ES-I3 (cell line): ENCODE results near the gene CRADD.

Source experiments
- H3K36me3 ChIP-seq: 2 replicates; pipeline ENCODE4 v1.6.1; 2013; ENCODE audit warnings: mild to moderate bottlenecking, low read length, control low read depth, moderate library complexity; ENCODE audit not compliant: insufficient read depth
- H3K4me1 ChIP-seq: 2 replicates; pipeline ENCODE4 v1.6.1; 2013; ENCODE audit warnings: mild to moderate bottlenecking, control low read depth, low read length; ENCODE audit not compliant: insufficient read depth
- H3K9ac ChIP-seq: 2 replicates; pipeline ENCODE4 v1.6.1; 2013; ENCODE audit warnings: low read depth, mild to moderate bottlenecking, low read length, moderate library complexity
- H3K9me3 ChIP-seq: 2 replicates; pipeline ENCODE4 v1.6.1; 2013; ENCODE audit warnings: mild to moderate bottlenecking, low read length, moderate library complexity; ENCODE audit not compliant: control insufficient read depth, insufficient read depth

CRADD gene

DNA sequence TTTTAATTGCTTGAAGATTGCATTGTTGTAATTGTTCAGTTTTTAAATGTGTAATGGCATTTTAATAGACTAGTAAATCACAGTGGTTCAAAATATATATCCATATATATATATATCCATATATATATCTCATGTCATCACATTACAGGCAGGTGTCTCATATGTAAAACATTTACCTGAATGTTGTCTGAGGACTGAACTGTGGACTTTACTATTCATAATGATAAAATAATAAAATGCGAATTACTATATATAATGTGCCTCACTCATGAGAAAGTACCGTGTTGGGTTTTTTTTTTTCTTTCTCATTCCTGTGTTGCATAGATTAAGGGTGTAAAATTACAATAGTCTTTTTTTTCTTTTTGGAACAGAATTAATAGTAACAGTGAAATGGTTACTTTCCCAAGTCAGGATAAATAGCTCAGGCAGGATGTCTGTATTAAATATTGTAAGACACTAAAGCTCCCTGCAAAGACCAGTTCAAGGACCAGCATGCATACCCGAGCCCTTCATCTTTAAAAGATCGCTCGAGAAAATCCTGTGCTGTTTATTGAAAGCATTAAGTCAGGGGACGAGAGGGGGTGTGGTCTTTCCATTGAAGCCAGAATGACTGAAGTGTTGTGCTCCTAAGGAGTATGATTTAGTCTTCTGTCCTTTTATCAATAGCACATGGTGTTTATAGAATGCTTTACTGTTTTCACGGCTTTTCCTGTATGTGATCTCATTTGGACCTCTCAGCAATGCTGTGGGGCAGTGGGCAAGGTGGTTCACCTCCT lies 173.5 kb downstream of the CRADD start:
- Histone ChIP-seq H3K9ac (no peak overlapping the region), H3K9me3 (no peaks in the 10 kb centered on the region), H3K36me3 (no peaks in the 10 kb centered on the region), H3K4me1 (no peaks in the 10 kb centered on the region)

DNA sequence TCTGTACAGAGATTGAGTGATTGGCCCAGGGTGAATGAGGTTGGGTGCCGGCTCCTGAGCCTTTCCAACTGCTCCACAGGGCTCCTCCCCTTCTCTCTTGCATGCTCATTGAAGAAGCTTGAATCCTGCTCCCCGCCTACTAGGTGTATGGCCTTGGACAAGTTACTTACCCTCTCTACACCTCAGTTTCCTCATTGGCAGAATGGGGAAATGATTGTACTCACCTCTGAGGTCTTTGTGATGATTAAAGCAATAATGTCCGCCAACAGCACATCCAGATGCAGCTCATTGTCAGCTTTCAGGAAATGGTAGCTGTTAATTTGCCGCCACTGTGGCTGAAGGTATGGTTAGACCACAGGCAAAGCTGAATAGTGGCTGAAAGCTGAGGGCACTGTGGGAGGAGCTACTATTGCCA lies 174.1 kb downstream of the CRADD start:
- no peaks in the 10 kb centered on the region for H3K36me3 ChIP-seq
- H3K4me1 ChIP-seq, result no peaks in the 10 kb centered on the region
- H3K9me3 ChIP-seq, result no peaks in the 10 kb centered on the region
- H3K9ac ChIP-seq, result no peak overlapping the region

GRCh38 chr12:93852173-93852591 lies 175.0 kb downstream of the CRADD start:
- no peaks in the 10 kb centered on the region for H3K36me3 ChIP-seq
- H3K9ac ChIP-seq, result no peak overlapping the region
- no peaks in the 10 kb centered on the region for H3K4me1 ChIP-seq
- no peaks in the 10 kb centered on the region for H3K9me3 ChIP-seq

- Histone ChIP-seq H3K4me1 (peaks cover 3% of the 10 kb centered on the region; the same call in 1 of the 2 replicates), H3K9me3 (no peaks in the 10 kb centered on the region), H3K36me3 (no peaks in the 10 kb centered on the region), H3K9ac (no peak overlapping the region)
These were observed 176.7 kb downstream of the CRADD start for GRCh38 chr12:93853698-93854478.

GRCh38 chr12:93855261-93855660 lies 178.1 kb downstream of the CRADD start:
- H3K9me3 ChIP-seq, result no peaks in the 10 kb centered on the region
- no peak overlapping the region for H3K9ac ChIP-seq
- H3K4me1 ChIP-seq, result peaks cover 3% of the 10 kb centered on the region; the same call in 1 of the 2 replicates
- no peaks in the 10 kb centered on the region for H3K36me3 ChIP-seq

DNA sequence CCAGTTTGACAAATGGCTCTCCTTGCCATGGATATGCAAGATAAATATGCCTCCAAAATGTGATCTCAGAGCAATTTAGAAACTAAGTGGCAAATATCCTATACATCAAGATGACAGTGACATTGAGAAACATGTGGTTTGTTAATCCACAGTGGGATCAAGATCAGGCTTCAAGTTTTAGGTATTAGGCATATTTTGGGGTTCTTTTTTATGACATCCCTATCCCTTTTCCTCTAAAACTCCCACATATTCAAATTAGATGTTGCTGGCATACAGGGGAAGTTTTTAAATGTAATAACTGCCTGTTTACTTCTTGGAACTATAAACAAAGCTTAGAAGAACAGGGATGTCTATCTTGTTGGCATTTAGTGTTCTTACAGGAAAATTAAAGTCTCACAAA lies 179.4 kb downstream of the CRADD start:
- Histone ChIP-seq H3K36me3 (no peaks in the 10 kb centered on the region), H3K9me3 (no peaks in the 10 kb centered on the region)

DNA sequence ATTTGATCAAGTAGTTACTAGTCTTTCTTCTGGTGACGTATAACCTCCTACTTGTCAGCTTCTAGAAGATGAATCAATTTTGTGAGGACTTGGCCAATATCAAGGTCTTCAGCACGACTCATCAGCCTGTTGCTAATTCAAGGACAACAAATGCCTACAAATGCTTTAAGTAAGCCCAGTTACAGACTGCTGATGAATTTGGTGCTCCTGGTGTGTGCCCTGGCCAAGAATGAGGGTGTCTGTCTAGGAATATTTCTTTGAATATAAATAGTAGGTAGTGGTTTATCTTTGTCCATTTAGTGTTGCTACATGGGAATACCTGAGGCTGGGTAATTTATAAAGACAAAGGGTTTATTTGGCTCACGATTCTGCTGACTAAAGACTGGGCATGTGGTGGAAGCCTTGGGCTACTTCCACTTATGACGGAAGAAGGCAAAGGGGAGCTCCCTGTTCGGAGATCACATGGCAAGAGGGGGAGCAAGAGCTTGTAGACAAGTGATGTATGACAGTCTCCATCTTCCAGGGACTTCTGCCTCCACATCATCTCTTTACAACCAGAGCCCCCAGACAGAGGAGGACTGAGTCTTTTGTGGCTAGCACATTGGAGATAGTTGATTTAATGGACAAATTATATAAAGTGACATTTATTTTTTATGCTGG lies 180.2 kb downstream of the CRADD start:
- peaks cover 3% of the 10 kb centered on the region; the same call in 1 of the 2 replicates for H3K4me1 ChIP-seq

More for the DNA sequence above, 179.4 kb downstream of the CRADD start:
- H3K9ac ChIP-seq, result no peak overlapping the region
- H3K4me1 ChIP-seq, result peaks cover 3% of the 10 kb centered on the region; the same call in 1 of the 2 replicates

DNA sequence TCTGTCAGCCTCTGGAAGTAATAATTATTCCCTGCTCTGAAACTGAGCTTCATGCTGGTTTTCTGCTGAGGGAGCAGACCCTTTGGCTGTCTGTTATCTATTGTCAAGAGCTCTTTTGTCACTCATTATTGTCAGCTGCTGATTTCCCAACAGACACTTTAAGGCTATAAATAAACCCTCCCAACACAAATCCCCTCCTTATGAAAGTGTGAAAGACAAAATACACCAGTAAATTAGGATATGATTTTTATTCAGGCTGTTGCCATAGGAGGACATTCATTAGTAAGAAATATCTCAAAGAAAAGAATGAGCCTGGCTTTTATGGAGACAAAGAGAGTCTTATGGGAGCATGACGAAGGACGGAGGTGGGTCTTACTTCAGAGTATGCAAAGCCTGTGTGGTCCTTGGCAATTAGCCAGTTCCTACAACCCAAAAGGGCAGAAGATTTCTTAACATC lies 180.8 kb downstream of the CRADD start:
- Histone ChIP-seq H3K36me3 (no peaks in the 10 kb centered on the region), H3K4me1 (peaks cover 3% of the 10 kb centered on the region; the same call in 1 of the 2 replicates), H3K9ac (no peak overlapping the region), H3K9me3 (no peaks in the 10 kb centered on the region)

More for the DNA sequence above, 180.2 kb downstream of the CRADD start:
- H3K9me3 ChIP-seq, result no peaks in the 10 kb centered on the region
- no peak overlapping the region for H3K9ac ChIP-seq
- no peaks in the 10 kb centered on the region for H3K36me3 ChIP-seq

GRCh38 chr12:93860668-93861373 lies 183.6 kb downstream of the CRADD start:
- no peak overlapping the region for H3K9ac ChIP-seq
- H3K4me1 ChIP-seq, result peaks cover 3% of the 10 kb centered on the region; the same call in 1 of the 2 replicates
- 0 out of 2 replicates have a peak, but pooled peaks cover 3% of the 10 kb centered on the region for H3K9me3 ChIP-seq
- H3K36me3 ChIP-seq, result no peaks in the 10 kb centered on the region

DNA sequence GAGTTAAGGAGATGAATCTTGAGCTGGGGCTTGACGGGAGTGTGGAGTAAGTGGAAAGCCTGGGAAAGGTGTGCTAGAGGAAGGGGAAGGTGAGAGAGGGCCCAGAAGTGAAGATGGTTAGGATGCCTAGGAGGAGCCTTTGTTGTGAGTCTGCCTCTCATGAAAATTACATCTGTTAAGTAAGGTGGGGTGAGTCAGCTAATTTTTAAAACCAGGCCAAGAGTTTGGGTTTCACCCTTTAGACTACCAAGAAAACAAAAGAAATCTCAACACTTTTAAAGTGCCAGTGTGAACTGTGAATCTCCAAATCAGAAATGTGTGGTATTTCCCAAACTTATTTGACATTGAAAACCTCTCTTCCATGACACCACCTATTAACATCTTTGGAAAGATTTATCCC lies 185.2 kb downstream of the CRADD start:
- Histone ChIP-seq H3K4me1 (peaks cover 2% of the 10 kb centered on the region; the same call in 1 of the 2 replicates), H3K9ac (no peak overlapping the region), H3K9me3 (peaks cover 8% of the 10 kb centered on the region; the same call in 1 of the 2 replicates), H3K36me3 (no peaks in the 10 kb centered on the region)

DNA sequence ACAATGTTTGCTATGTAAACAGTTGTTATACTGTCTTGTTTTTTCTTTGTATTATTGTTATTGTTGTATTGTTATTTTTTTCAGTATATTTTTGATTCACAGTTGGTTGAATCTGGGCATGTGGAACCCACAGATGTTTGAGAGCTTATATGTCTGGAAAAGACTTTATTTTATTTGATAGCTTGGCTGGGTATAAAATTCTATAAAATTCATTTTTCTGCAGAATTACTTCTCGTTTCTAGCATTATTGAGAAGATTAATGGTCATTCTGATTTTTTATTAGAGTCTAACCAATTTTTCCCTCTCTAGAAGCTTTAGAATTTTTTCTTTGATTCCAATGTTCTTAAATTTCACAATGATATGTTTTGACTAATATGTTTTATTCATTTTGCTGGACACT lies 188.6 kb downstream of the CRADD start:
- no peaks in the 10 kb centered on the region for H3K4me1 ChIP-seq
- H3K9ac ChIP-seq, result no peak overlapping the region
- H3K9me3 ChIP-seq, result peaks cover 8% of the 10 kb centered on the region; the same call in 1 of the 2 replicates
- no peaks in the 10 kb centered on the region for H3K36me3 ChIP-seq

GRCh38 chr12:93868771-93869170 lies 191.6 kb downstream of the CRADD start:
- Histone ChIP-seq H3K9me3 (peaks cover 8% of the 10 kb centered on the region), H3K9ac (no peak overlapping the region), H3K36me3 (no peaks in the 10 kb centered on the region), H3K4me1 (no peaks in the 10 kb centered on the region)

DNA sequence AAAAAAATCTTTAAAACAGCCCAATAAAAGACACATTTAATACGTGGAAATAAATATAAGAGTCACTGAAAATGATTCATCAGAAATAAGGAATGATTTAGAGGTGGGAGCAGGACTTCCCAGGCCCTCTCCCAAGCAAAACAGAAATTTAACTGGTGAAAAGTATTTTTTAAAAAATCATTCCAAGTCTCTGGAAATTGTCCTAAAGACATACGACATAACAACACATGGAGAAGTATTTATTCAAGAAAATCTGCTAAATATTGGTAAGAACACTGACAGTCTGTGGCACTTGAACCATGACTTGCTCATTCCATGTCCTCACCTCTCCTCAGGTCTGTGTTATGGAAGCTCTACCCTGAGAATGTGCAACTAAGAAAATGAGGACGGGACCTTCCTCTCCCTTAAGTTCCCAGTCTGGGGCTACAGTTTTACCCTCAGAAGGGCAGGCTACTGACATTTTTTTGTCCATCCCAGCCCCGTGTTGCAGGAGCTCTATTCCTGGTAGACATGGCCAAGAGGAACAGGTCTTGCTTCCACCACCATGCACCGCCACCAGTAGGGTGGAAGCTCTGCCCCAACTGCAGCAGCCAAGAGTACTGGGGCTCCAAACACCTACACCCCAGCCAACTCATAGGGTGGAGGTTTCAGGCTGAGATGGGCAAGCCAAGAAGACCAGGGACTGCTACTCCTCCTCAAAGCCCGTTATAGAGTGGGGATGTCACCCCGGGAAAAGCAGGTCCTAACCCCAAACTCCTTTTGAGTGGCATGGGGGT lies 193.0 kb downstream of the CRADD start:
- peaks cover 11% of the 10 kb centered on the region for H3K9me3 ChIP-seq
- no peaks in the 10 kb centered on the region for H3K36me3 ChIP-seq
- no peak overlapping the region for H3K9ac ChIP-seq
- H3K4me1 ChIP-seq, result no peaks in the 10 kb centered on the region
